ENCODE measurements around the gene NAGS. TPM values are rescaled to one million over a fixed set of nuclear protein-coding genes. Genes with fewer than 3 reads are reported as not detected.
"Not testable (repeated sequence)": the region's sequence is repeated elsewhere in the genome, so short reads cannot be mapped to it uniquely, and the experiment has no call there.

The NAGS gene
- total and polyA plus RNA-seq, 5 donors from 2014 or later: 0.39 to 1.9 (median 1.3) TPM

- Mint-ChIP-seq H3K4me1 (peaks cover 0 to 12% (median 0%) of the 10 kb centered on the region in 4 donors), H3K4me3 (no peak overlapping the region), H3K36me3 (no peaks in the 10 kb centered on the region), H3K9me3 (peaks cover 0 to 1% (median 0%) of the 10 kb centered on the region in 7 donors), H3K27me3 (peaks cover 61% of the 10 kb centered on the region), H3K27ac (no peak overlapping the region)
- DNase-seq (no peak), ATAC-seq (ENCODE audit: low read depth in 2 of 2) (peak in 1 of 2 donors; percentile 37)
- Histone ChIP-seq H3K27me3 (ENCODE audit: control insufficient read depth, insufficient read depth, low read length) (peaks cover 21% of the 10 kb centered on the region), H3K4me1 (ENCODE audit: control insufficient read depth, insufficient read depth, low read length, poor library complexity, severe bottlenecking) (peaks cover 7% of the 10 kb centered on the region), H3K9me3 (ENCODE audit: control insufficient read depth in 2 of 2, low read length in 2 of 2) (no peaks in the 10 kb centered on the region), H3K27ac (ENCODE audit: insufficient read depth, low read length, poor library complexity, severe bottlenecking) (no peak overlapping the region), H3K36me3 (ENCODE audit: control insufficient read depth, insufficient read depth, low read length) (no peaks in the 10 kb centered on the region), H3K4me3 (ENCODE audit: low read depth, low read length) (no peak overlapping the region)
These were observed 18.0 kb upstream of the NAGS start for GRCh38 chr17:43986225-43986981.

- no peak overlapping the region for H3K27ac ChIP-seq (ENCODE audit: insufficient read depth, low read length, poor library complexity, severe bottlenecking)
- ATAC-seq (ENCODE audit: low read depth in 2 of 2): no peak
- Mint-ChIP-seq H3K9me3 (no peaks in the 10 kb centered on the region), H3K27me3 (peaks cover 53% of the 10 kb centered on the region), H3K4me1 (peaks cover 0 to 10% (median 0%) of the 10 kb centered on the region in 4 donors), H3K4me3 (no peak overlapping the region), H3K36me3 (no peaks in the 10 kb centered on the region), H3K27ac (peak overlapping the region in 1 of 3 donors; percentile 68)
- DNase-seq: no peak
- H3K9me3 ChIP-seq (ENCODE audit: control insufficient read depth in 2 of 2, low read length in 2 of 2): no peaks in the 10 kb centered on the region
- H3K4me3 ChIP-seq (ENCODE audit: low read depth, low read length): no peak overlapping the region
- no peaks in the 10 kb centered on the region for H3K36me3 ChIP-seq (ENCODE audit: control insufficient read depth, insufficient read depth, low read length)
- H3K27me3 ChIP-seq (ENCODE audit: control insufficient read depth, insufficient read depth, low read length): peaks cover 15% of the 10 kb centered on the region
- peaks cover 7% of the 10 kb centered on the region for H3K4me1 ChIP-seq (ENCODE audit: control insufficient read depth, insufficient read depth, low read length, poor library complexity, severe bottlenecking)
These were observed 17.0 kb upstream of the NAGS start for GRCh38 chr17:43987131-43988021.

- no peak overlapping the region for H3K27ac Mint-ChIP-seq
- H3K27ac ChIP-seq (ENCODE audit: insufficient read depth, low read length, poor library complexity, severe bottlenecking): no peak overlapping the region
- H3K9me3 Mint-ChIP-seq: no peaks in the 10 kb centered on the region
- no peak for DNase-seq
- no peaks in the 10 kb centered on the region for H3K36me3 Mint-ChIP-seq
- H3K4me1 Mint-ChIP-seq: peaks cover 0 to 7% (median 0%) of the 10 kb centered on the region in 4 donors
- H3K4me3 ChIP-seq (ENCODE audit: low read depth, low read length): no peak overlapping the region
- ATAC-seq (ENCODE audit: low read depth in 2 of 2): no peak
- no peaks in the 10 kb centered on the region for H3K9me3 ChIP-seq (ENCODE audit: control insufficient read depth in 2 of 2, low read length in 2 of 2)
- peaks cover 12% of the 10 kb centered on the region for H3K27me3 ChIP-seq (ENCODE audit: control insufficient read depth, insufficient read depth, low read length)
- H3K36me3 ChIP-seq (ENCODE audit: control insufficient read depth, insufficient read depth, low read length): no peaks in the 10 kb centered on the region
- H3K4me1 ChIP-seq (ENCODE audit: control insufficient read depth, insufficient read depth, low read length, poor library complexity, severe bottlenecking): peaks cover 7% of the 10 kb centered on the region
- peaks cover 49% of the 10 kb centered on the region for H3K27me3 Mint-ChIP-seq
- H3K4me3 Mint-ChIP-seq: no peak overlapping the region
These were observed 16.1 kb upstream of the NAGS start for GRCh38 chr17:43988301-43988700.

DNA sequence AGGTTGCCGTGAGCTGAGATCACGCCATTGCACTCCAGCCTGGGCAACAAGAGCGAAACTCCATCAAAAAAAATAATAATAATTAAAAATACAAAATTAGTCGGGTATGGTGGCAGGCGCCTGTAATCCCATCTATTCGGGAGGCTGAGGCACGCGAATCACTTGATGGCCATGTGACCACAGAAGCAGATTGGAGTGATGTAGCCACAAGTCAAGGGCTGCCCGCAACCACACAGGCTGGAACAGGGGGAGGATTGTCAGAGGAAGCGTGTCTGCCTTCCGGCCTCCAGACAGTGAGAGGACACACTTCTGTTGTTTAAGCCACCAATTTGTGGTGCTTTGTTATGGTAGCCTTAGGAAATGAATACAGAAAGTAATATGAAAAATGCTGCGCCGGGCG, 11.8 kb upstream of the NAGS start:
- H3K27me3 ChIP-seq (ENCODE audit: control insufficient read depth, insufficient read depth, low read length): peaks cover 5% of the 10 kb centered on the region
- peak overlapping the region in 1 of 3 donors; percentile 56 for H3K27ac Mint-ChIP-seq
- DNase-seq (no peak), ATAC-seq (ENCODE audit: low read depth in 2 of 2) (no peak)
- peaks cover 7% of the 10 kb centered on the region for H3K4me1 ChIP-seq (ENCODE audit: control insufficient read depth, insufficient read depth, low read length, poor library complexity, severe bottlenecking)
- H3K4me3 ChIP-seq (ENCODE audit: low read depth, low read length): no peak overlapping the region
- H3K27me3 Mint-ChIP-seq: peaks cover 34% of the 10 kb centered on the region
- no peaks in the 10 kb centered on the region for H3K9me3 ChIP-seq (ENCODE audit: control insufficient read depth in 2 of 2, low read length in 2 of 2)
- no peaks in the 10 kb centered on the region for H3K36me3 ChIP-seq (ENCODE audit: control insufficient read depth, insufficient read depth, low read length)
- no peaks in the 10 kb centered on the region for H3K9me3 Mint-ChIP-seq
- no peaks in the 10 kb centered on the region for H3K36me3 Mint-ChIP-seq
- no peak overlapping the region for H3K4me3 Mint-ChIP-seq
- no peak overlapping the region for H3K27ac ChIP-seq (ENCODE audit: insufficient read depth, low read length, poor library complexity, severe bottlenecking)
- peaks cover 0 to 8% (median 0%) of the 10 kb centered on the region in 4 donors for H3K4me1 Mint-ChIP-seq

GRCh38 chr17:43994272-43995149, 9.9 kb upstream of the NAGS start:
- H3K4me1 Mint-ChIP-seq: peaks cover 0 to 8% (median 0%) of the 10 kb centered on the region in 4 donors
- no peaks in the 10 kb centered on the region for H3K9me3 Mint-ChIP-seq
- H3K4me3 ChIP-seq (ENCODE audit: low read depth, low read length): no peak overlapping the region
- H3K36me3 ChIP-seq (ENCODE audit: control insufficient read depth, insufficient read depth, low read length): no peaks in the 10 kb centered on the region
- no peak overlapping the region for H3K27ac ChIP-seq (ENCODE audit: insufficient read depth, low read length, poor library complexity, severe bottlenecking)
- peaks cover 4% of the 10 kb centered on the region for H3K27me3 ChIP-seq (ENCODE audit: control insufficient read depth, insufficient read depth, low read length)
- ATAC-seq (ENCODE audit: low read depth in 2 of 2): peak; percentile 75 to 77
- H3K36me3 Mint-ChIP-seq: no peaks in the 10 kb centered on the region
- H3K4me1 ChIP-seq (ENCODE audit: control insufficient read depth, insufficient read depth, low read length, poor library complexity, severe bottlenecking): peaks cover 7% of the 10 kb centered on the region
- no peaks in the 10 kb centered on the region for H3K9me3 ChIP-seq (ENCODE audit: control insufficient read depth in 2 of 2, low read length in 2 of 2)
- no peak overlapping the region for H3K4me3 Mint-ChIP-seq
- H3K27me3 Mint-ChIP-seq: peaks cover 34% of the 10 kb centered on the region
- H3K27ac Mint-ChIP-seq: no peak overlapping the region
- DNase-seq: peak; percentile 48 to 61 (median 51)

DNA sequence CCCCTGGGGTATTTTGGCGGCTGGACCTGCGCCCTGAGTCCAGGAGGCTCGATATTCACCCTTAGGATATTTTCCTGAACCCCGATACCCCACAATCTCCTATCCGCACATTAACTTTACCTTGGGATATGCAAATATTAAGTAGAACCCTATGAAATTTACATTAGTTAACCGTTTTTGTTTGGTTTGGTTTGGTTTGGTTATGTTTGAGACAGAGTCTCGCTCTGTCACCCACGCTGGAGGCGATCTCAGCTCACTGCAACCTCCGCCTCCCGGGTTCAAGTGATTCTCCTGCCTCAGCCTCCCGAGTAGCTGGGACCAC, 9.3 kb upstream of the NAGS start:
- no peaks in the 10 kb centered on the region for H3K36me3 Mint-ChIP-seq
- H3K27me3 ChIP-seq (ENCODE audit: control insufficient read depth, insufficient read depth, low read length): peaks cover 4% of the 10 kb centered on the region
- ATAC-seq (ENCODE audit: low read depth in 2 of 2) (no peak), DNase-seq (no peak)
- H3K36me3 ChIP-seq (ENCODE audit: control insufficient read depth, insufficient read depth, low read length): no peaks in the 10 kb centered on the region
- H3K9me3 ChIP-seq (ENCODE audit: control insufficient read depth in 2 of 2, low read length in 2 of 2): no peaks in the 10 kb centered on the region
- H3K27ac Mint-ChIP-seq: no peak overlapping the region
- H3K4me1 Mint-ChIP-seq: peaks cover 0 to 8% (median 0%) of the 10 kb centered on the region in 4 donors
- no peak overlapping the region for H3K4me3 ChIP-seq (ENCODE audit: low read depth, low read length)
- peaks cover 37% of the 10 kb centered on the region for H3K27me3 Mint-ChIP-seq
- H3K27ac ChIP-seq (ENCODE audit: insufficient read depth, low read length, poor library complexity, severe bottlenecking): no peak overlapping the region
- no peak overlapping the region for H3K4me3 Mint-ChIP-seq
- peaks cover 7% of the 10 kb centered on the region for H3K4me1 ChIP-seq (ENCODE audit: control insufficient read depth, insufficient read depth, low read length, poor library complexity, severe bottlenecking)
- H3K9me3 Mint-ChIP-seq: no peaks in the 10 kb centered on the region

DNA sequence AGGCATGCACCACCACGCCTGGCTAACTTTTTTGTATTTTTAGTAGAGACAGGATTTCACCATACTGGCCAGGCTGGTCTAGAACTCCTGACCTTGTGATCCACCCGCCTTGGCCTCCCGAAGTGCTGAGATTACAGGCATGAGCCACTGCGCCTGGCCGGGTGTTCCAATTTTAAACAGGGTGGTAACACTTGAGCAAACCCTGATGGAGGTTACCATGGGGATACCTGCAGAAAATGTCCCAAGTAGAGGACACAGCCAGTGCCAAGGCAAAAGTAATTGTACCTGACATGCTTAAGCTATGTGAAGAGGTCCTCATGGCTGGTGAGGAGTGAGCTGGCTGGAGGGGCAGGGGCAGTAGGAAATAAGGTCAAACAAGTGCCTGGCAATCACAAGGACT, 7.2 kb upstream of the NAGS start:
- not testable (repeated sequence) for DNase-seq; H3K4me1 Mint-ChIP-seq; H3K4me1 ChIP-seq (ENCODE audit: control insufficient read depth, insufficient read depth, low read length, poor library complexity, severe bottlenecking); H3K9me3 Mint-ChIP-seq; H3K4me3 ChIP-seq (ENCODE audit: low read depth, low read length); H3K27me3 ChIP-seq (ENCODE audit: control insufficient read depth, insufficient read depth, low read length); H3K27ac ChIP-seq (ENCODE audit: insufficient read depth, low read length, poor library complexity, severe bottlenecking); H3K36me3 ChIP-seq (ENCODE audit: control insufficient read depth, insufficient read depth, low read length); H3K4me3 Mint-ChIP-seq; H3K36me3 Mint-ChIP-seq; H3K9me3 ChIP-seq (ENCODE audit: control insufficient read depth in 2 of 2, low read length in 2 of 2); ATAC-seq (ENCODE audit: low read depth in 2 of 2); H3K27ac Mint-ChIP-seq
- H3K27me3 Mint-ChIP-seq: peaks cover 36% of the 10 kb centered on the region

Measured in CD4-positive, CD25-positive, alpha-beta regulatory T cell (primary cell).